Naive B cell (primary cell): ENCODE data around the gene JPH4. TPM values are rescaled to one million over a fixed set of nuclear protein-coding genes. Genes with fewer than 3 reads are reported as not detected.

Experiments used
- ATAC-seq, 2 donors: fragments of 150-1000 bp; cut with Tn5 transposase; 2 replicates each; pipeline ENCODE4 v1.10.0; 2021; ENCODE audit warnings: low read depth in 2 of 2, mild to moderate bottlenecking in 2 of 2, moderate library complexity in 2 of 2
- DNase-seq: peaks from one replicate; pipeline ENCODE4 v3.0.0; 2022
- H3K27ac Mint-ChIP-seq, 6 donors: one replicate each; pipeline ENCODE4 v1.8.0; 2020 to 2022; ENCODE audit warnings: mild to moderate bottlenecking in 6 of 6, mixed read lengths in 6 of 6, moderate library complexity in 5 of 6, inconsistent platforms in 2 of 6
- H3K27me3 Mint-ChIP-seq, 3 donors: one replicate each; pipeline ENCODE4 v1.8.0; 2021 to 2022; ENCODE audit warnings: mixed read lengths in 3 of 3, mild to moderate bottlenecking in 1 of 3
- H3K36me3 Mint-ChIP-seq, 2 donors: one replicate each; pipeline ENCODE4 v1.8.0; 2020 to 2022; ENCODE audit warnings: mixed read lengths in 2 of 2, inconsistent platforms in 1 of 2, mild to moderate bottlenecking in 1 of 2
- H3K4me1 Mint-ChIP-seq, 3 donors: one replicate each; pipeline ENCODE4 v1.8.0; 2020 to 2022; ENCODE audit warnings: mixed read lengths in 3 of 3, inconsistent platforms in 1 of 3, mild to moderate bottlenecking in 1 of 3, moderate library complexity in 1 of 3
- H3K4me3 Mint-ChIP-seq, 8 donors: one replicate each; pipeline ENCODE4 v1.8.0; 2020 to 2022; ENCODE audit warnings: mild to moderate bottlenecking in 8 of 8, mixed read lengths in 8 of 8, moderate library complexity in 8 of 8, inconsistent platforms in 2 of 8
- H3K9me3 Mint-ChIP-seq, 7 donors: one replicate each; pipeline ENCODE4 v1.8.0; 2020 to 2022; ENCODE audit warnings: mixed read lengths in 7 of 7, mild to moderate bottlenecking in 5 of 7, inconsistent platforms in 2 of 7, moderate library complexity in 1 of 7
- polyA plus RNA-seq, 6 donors: library from polyadenylated mRNA; unstranded; fragments of 300-500 nt; fragmentation: Illumina TruSeq; gene quantifications; one replicate each; pipeline ENCODE4 v1.2.3, GENCODE V29; 2021; ENCODE audit warnings: low read depth in 6 of 6

The JPH4 gene
- polyA plus RNA-seq, result 1 to 10 TPM in 1 of 6 donors, under 1 TPM in 2, not detected in 3; 0.09 to 1.3 (median 0.17) TPM

GRCh38 chr14:23578560-23579310 is at the start of gene JPH4:
TSS of gene JPH4 (minus strand) at chr14:23578790. CDS start at chr14:23577453, 1,337 bp downstream.
- ATAC-seq, result no peak
- Mint-ChIP-seq H3K27me3 (peaks cover 40 to 81% (median 75%) of the 10 kb centered on the region in 3 donors), H3K4me3 (peak within 1 kb of the TSS in 6 of 8 donors; percentile 6 to 70 (median 54)), H3K4me1 (peaks cover 21 to 27% (median 22%) of the 10 kb centered on the region in 3 donors), H3K36me3 (peaks cover 0 to 9% of the 10 kb centered on the region in 2 donors), H3K9me3 (peaks cover 0 to 3% (median 0%) of the 10 kb centered on the region in 7 donors), H3K27ac (peak within 1 kb of the TSS in 2 of 6 donors; percentile 75 to 80)
- DNase-seq, result no peak

GRCh38 chr14:23627961-23628360 is 49.4 kb upstream of the JPH4 start:
- peaks cover 0 to 9% of the 10 kb centered on the region in 2 donors for H3K36me3 Mint-ChIP-seq
- H3K4me3 Mint-ChIP-seq, result no peak overlapping the region
- no peak overlapping the region for H3K27ac Mint-ChIP-seq
- peaks cover 4 to 8% (median 6%) of the 10 kb centered on the region in 3 donors for H3K4me1 Mint-ChIP-seq
- DNase-seq (no peak), ATAC-seq (no peak)
- H3K9me3 Mint-ChIP-seq, result peaks cover 0 to 23% (median 12%) of the 10 kb centered on the region in 7 donors
- H3K27me3 Mint-ChIP-seq, result peaks cover 23 to 41% (median 34%) of the 10 kb centered on the region in 3 donors

GRCh38 chr14:23626946-23627345 is 48.4 kb upstream of the JPH4 start:
- Mint-ChIP-seq H3K9me3 (peaks cover 0 to 23% (median 12%) of the 10 kb centered on the region in 7 donors), H3K27ac (no peak overlapping the region), H3K4me1 (peaks cover 0 to 3% (median under 1%) of the 10 kb centered on the region in 3 donors), H3K36me3 (peaks cover 0 to 9% of the 10 kb centered on the region in 2 donors), H3K27me3 (peaks cover 33 to 50% (median 39%) of the 10 kb centered on the region in 3 donors), H3K4me3 (no peak overlapping the region)
- DNase-seq (no peak), ATAC-seq (no peak)

DNA sequence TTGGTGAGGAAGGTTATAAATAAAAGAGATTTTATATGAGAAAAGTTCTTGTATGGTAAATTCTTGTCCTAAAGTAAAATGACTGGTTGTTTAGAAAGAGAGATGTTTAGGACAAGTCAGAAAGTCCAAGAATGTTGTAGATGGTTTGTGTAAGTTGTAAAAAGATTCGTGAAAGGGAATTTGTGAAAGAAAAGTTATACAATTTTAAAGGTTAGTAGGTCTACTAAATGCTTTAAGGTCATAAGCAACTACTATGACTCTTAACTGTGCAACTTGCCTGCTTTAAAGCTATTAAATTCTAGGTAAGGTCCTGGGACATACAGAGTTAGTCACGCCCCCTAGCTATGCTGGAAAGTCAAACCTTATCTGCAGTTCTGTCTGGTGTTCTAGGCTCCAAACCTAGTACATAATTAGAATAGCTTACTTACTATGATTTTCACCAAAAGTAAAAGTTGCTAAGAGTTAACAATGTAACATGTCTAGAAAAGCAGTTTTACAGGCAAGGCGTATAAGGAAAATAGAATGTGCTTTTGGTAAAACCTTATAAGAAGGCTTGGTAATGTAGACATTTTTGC is 46.3 kb upstream of the JPH4 start:
- ATAC-seq, result no peak

DNA sequence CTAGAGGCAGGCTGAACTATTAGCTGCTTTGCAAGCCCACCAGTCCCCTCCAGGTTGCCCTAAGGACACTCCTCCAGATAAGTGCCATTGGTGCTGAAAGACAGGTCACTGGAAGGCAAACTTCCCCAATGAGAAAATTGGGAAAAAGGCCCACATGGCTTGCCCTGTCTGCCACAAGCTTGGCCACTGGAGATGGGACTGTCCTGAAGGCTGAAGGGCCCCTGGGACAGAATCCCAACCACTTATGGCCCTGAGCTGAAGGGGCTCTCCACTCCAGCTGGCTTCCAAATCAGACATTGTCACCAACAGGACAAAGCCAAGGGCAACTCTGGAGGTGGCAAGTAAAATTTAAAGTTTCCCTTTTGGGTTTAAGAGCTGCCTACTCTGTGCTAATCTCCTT is 45.4 kb upstream of the JPH4 start:
- Mint-ChIP-seq H3K4me1 (no peaks in the 10 kb centered on the region), H3K27me3 (peaks cover 42 to 54% (median 53%) of the 10 kb centered on the region in 3 donors), H3K27ac (no peak overlapping the region), H3K36me3 (peaks cover 0 to 9% of the 10 kb centered on the region in 2 donors), H3K9me3 (peaks cover 0 to 23% (median 12%) of the 10 kb centered on the region in 7 donors), H3K4me3 (no peak overlapping the region)
- DNase-seq, result no peak
- no peak for ATAC-seq

More for the DNA sequence above, 46.3 kb upstream of the JPH4 start:
- peaks cover 0 to 23% (median 12%) of the 10 kb centered on the region in 7 donors for H3K9me3 Mint-ChIP-seq
- no peak overlapping the region for H3K4me3 Mint-ChIP-seq
- H3K36me3 Mint-ChIP-seq, result peaks cover 0 to 9% of the 10 kb centered on the region in 2 donors
- H3K4me1 Mint-ChIP-seq, result no peaks in the 10 kb centered on the region
- DNase-seq, result no peak
- peaks cover 43 to 56% (median 50%) of the 10 kb centered on the region in 3 donors for H3K27me3 Mint-ChIP-seq
- H3K27ac Mint-ChIP-seq, result no peak overlapping the region

DNA sequence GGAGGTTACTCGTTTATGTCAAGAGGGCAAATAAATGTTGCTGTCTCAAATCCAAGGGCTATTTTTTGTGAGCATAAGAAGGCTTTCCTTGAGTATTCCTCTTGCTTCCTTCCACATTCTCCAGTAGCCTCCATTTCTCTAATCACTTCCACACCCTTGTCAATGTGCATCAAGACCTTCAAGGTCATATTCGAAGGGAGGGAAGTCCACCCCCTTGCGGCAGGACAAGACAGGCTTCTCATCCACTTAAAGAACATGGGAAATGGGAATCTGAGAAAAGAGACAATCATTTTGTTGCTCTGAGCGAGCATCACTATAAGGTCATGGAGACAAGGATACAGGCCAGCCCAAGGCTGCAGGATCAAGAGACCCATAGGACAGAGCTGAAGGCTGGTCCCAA is 44.4 kb upstream of the JPH4 start:
- no peak overlapping the region for H3K4me3 Mint-ChIP-seq
- peaks cover 0 to 9% of the 10 kb centered on the region in 2 donors for H3K36me3 Mint-ChIP-seq
- H3K9me3 Mint-ChIP-seq, result peaks cover 0 to 23% (median 12%) of the 10 kb centered on the region in 7 donors
- DNase-seq (no peak), ATAC-seq (no peak)
- H3K4me1 Mint-ChIP-seq, result no peaks in the 10 kb centered on the region
- H3K27ac Mint-ChIP-seq, result no peak overlapping the region
- H3K27me3 Mint-ChIP-seq, result peaks cover 40 to 59% (median 54%) of the 10 kb centered on the region in 3 donors

DNA sequence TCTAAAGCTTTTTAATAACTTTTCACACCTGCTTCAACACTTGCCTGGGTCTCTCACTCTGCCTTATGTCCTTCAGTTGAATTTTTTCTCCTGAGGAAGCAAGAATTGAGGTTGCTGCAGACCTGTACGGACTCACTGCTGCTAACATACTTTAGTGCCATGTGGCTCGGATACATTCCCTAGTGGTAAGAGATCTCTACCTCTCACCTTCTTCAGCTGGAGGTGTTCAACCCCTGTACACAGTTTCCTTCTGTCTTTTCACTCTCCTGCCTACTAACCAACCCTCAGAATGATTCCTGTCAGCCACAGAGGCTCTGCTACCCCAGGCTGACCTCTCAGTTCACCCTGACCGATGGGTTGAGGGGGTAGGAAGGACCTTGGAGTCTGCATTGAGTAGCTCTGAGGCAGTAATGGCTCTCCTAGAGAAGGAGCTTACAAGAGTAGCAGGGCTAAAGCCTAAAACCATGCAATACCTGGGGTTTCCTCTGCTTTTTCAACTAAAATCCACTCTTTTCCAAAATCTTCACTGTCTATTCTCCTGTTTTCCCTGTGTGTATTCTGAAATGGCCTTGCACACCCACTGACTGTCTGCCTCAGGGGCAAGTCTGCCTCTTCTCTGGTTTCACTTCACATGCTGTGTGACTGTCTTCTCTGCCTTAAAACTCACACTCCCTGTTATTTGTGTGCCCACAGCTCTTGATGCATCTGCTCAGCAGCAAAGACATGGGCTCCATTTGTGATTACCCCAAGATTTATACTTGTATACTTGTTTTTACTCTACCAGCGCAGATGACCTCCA is 43.5 kb upstream of the JPH4 start:
- Mint-ChIP-seq H3K9me3 (peaks cover 0 to 23% (median 12%) of the 10 kb centered on the region in 7 donors), H3K4me1 (no peaks in the 10 kb centered on the region), H3K4me3 (no peak overlapping the region), H3K27ac (peak overlapping the region in 1 of 6 donors; percentile 1), H3K27me3 (peaks cover 32 to 50% (median 45%) of the 10 kb centered on the region in 3 donors), H3K36me3 (peaks cover 0 to 9% of the 10 kb centered on the region in 2 donors)
- no peak for ATAC-seq
- DNase-seq, result no peak

DNA sequence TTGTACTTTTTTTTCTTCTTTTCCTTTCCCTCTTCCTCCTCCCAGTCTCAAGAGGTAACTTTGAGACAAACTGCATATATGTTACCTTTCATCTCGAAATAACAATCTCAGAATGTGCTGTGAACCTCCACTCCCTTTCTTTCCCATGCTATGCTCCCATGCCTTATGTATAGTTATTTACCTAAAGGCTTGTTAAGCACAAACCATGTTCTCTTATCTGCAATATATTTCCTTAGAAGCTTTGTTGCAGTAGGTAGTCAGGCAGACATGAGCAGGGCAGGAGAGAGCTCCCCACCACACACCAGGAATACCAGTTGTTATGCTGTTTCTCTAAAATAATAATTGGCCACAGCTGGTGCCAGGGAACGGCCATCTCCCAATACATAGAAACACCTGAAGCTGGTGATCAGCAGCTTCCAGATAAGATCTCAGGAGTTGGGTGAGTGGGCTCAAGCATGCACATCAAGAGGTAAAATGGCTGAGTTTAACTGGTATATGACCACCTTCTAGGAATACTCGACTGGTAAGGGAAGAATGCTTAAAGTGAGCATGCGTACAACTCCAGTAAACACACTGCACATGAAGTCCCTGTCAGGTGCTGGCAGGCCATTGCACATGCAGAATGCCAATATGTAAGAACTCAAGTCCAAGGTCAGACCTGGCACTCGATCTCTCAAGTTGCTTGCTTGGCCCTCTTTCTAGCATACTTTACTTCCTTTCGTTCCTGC is 42.8 kb upstream of the JPH4 start:
- Mint-ChIP-seq H3K27ac (peak overlapping the region in 1 of 6 donors; percentile 62), H3K36me3 (peaks cover 0 to 9% of the 10 kb centered on the region in 2 donors), H3K4me1 (no peaks in the 10 kb centered on the region), H3K4me3 (no peak overlapping the region), H3K9me3 (peaks cover 0 to 23% (median 12%) of the 10 kb centered on the region in 7 donors), H3K27me3 (peaks cover 29 to 48% (median 37%) of the 10 kb centered on the region in 3 donors)
- ATAC-seq (no peak), DNase-seq (no peak)

- Mint-ChIP-seq H3K27ac (no peak overlapping the region), H3K27me3 (peaks cover 29 to 44% (median 37%) of the 10 kb centered on the region in 3 donors), H3K4me3 (no peak overlapping the region), H3K9me3 (peaks cover 0 to 14% (median 9%) of the 10 kb centered on the region in 7 donors), H3K4me1 (no peaks in the 10 kb centered on the region), H3K36me3 (peaks cover 0 to 6% of the 10 kb centered on the region in 2 donors)
- DNase-seq (no peak), ATAC-seq (no peak)
These were observed 41.6 kb upstream of the JPH4 start for GRCh38 chr14:23620177-23620702.

DNA sequence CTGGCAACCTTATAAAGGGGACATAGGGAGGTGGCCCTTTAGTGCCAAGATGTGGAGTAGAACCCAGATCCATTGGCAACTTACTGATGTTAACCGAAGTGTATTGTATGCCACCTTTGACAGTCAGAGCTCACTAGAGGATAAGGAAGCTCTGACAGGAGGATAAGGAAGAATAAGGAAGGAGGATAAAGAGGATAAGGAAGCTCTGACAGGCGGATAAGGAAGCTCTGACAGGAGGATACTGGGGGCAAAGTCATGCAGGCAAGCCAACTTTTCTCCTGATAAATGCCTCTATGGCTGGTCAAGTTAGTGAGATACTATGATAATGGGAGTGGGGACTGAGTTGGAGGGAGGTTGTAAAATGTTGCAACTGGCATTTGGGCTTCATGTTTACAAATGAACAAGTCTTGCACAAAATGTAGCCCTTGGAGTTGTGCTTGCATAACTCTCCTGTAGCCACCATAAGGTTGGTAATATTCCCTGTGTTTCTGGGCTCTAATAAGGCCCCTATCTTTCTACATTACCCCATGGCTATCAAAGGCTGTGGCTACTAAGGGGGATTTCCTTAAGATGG is 39.9 kb upstream of the JPH4 start:
- DNase-seq (no peak), ATAC-seq (no peak)
- H3K4me3 Mint-ChIP-seq, result no peak overlapping the region
- no peaks in the 10 kb centered on the region for H3K4me1 Mint-ChIP-seq
- H3K36me3 Mint-ChIP-seq, result no peaks in the 10 kb centered on the region
- peak overlapping the region in 1 of 6 donors; percentile 28 for H3K27ac Mint-ChIP-seq
- peaks cover 39 to 43% (median 40%) of the 10 kb centered on the region in 3 donors for H3K27me3 Mint-ChIP-seq
- no peaks in the 10 kb centered on the region for H3K9me3 Mint-ChIP-seq

DNA sequence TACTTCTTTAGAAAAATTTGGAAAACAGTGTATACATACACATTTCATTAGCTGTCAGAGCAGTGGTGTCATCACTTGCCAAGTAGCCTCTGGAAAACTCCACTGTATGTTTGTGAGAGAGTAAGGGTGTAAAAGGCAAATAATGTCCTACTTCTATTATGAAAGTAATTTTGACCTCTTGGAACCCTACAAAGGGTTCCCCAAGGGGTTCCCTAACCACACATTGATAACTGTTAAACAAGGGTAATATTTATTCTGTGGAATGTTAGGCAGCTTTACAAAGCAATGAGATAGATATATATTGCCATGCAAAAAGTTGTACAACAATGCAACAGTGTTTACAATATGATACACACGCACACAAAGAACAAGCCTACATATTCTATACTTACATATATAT is 38.9 kb upstream of the JPH4 start:
- Mint-ChIP-seq H3K27me3 (peaks cover 34 to 40% (median 36%) of the 10 kb centered on the region in 3 donors), H3K9me3 (no peaks in the 10 kb centered on the region), H3K36me3 (no peaks in the 10 kb centered on the region), H3K4me1 (no peaks in the 10 kb centered on the region), H3K27ac (no peak overlapping the region), H3K4me3 (no peak overlapping the region)
- ATAC-seq, result no peak
- DNase-seq, result no peak

DNA sequence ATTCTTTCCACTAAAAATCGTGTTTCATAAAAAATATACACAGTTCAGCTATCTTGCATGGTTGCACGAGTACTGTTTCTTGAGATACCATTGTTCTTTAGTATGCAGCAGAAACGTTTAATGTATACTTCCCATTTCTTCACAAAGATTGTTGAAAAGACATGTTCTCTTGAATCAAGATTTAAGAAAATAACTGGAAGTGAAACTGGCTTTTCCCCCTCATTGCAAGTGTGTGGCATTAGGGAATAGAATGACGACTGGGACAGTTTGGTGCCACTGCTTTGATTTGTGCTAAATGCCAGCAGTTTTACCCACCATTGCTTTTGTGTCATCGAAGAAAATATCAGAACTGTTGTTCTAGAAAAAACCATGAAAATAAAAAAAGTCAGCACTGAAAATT is 37.3 kb upstream of the JPH4 start:
- Mint-ChIP-seq H3K36me3 (no peaks in the 10 kb centered on the region), H3K27me3 (peaks cover 28 to 35% (median 30%) of the 10 kb centered on the region in 3 donors), H3K9me3 (no peaks in the 10 kb centered on the region), H3K27ac (no peak overlapping the region), H3K4me1 (no peaks in the 10 kb centered on the region), H3K4me3 (no peak overlapping the region)
- ATAC-seq (no peak), DNase-seq (no peak)
